Breast epithelium (tissue), 4 donors: ENCODE results near the gene ANKS3. TPM values are rescaled to one million over a fixed set of nuclear protein-coding genes. Genes with fewer than 3 reads are reported as not detected.
A peak's percentile ranks its signal among the peaks of the same experiment; 100 is the strongest.

ENCODE experiments used
- DNase-seq, 2 donors: peaks; one replicate each; pipeline ENCODE4 v3.0.0-alpha.2; 2019; ENCODE audit warnings: low spot score in 2 of 2
- H3K27ac ChIP-seq, 2 donors: fragments of 200-600 bp; sonication (generic) in 1 of 2; one replicate each; pipeline ENCODE4 v1.5.1; 2016 to 2019; ENCODE audit warnings: mild to moderate bottlenecking in 1 of 2
- H3K27me3 ChIP-seq, 2 donors: fragments of 200-600 bp; sonication (generic) in 1 of 2; one replicate each; pipeline versions ENCODE4 v1.5.1 to v1.6.0; 2017 to 2019; ENCODE audit warnings: control low read depth in 1 of 2, mild to moderate bottlenecking in 1 of 2
- H3K36me3 ChIP-seq: fragments of 200-600 bp; one replicate; pipeline ENCODE4 v1.5.1; 2019
- H3K4me1 ChIP-seq, 2 donors: fragments of 200-600 bp; sonication (generic); one replicate each; pipeline ENCODE4 v1.5.1; 2016 to 2019; ENCODE audit warnings: control low read depth in 1 of 2
- H3K4me3 ChIP-seq, 3 donors: fragments of 200-600 bp; sonication (generic); 1 replicate in 2 of 3; 2 replicates in 1 of 3; pipeline ENCODE4 v1.5.1; 2016 to 2019; ENCODE audit warnings: mild to moderate bottlenecking in 3 of 3, moderate library complexity in 2 of 3
- H3K9me3 ChIP-seq, 2 donors: fragments of 200-600 bp; sonication (generic) in 1 of 2; one replicate each; pipeline ENCODE4 v1.5.1; 2016 to 2019; ENCODE audit warnings: control low read depth in 1 of 2
- POLR2A ChIP-seq: fragments of 450-650 bp; IDR thresholded peaks from one replicate; pipeline ENCODE4 v1.6.1; 2016; ENCODE audit warnings: antibody characterized with exemption, mild to moderate bottlenecking, moderate library complexity
- POLR2AphosphoS5 ChIP-seq, 3 donors: sonication (generic); formaldehyde crosslinking; IDR thresholded peaks; one replicate each; pipeline ENCODE4 v1.6.1; 2017; ENCODE audit warnings: antibody characterized with exemption in 3 of 3
- intact Hi-C: fragments of 100-400 bp; cut with DNase I; formaldehyde crosslinking; loops from one replicate; pipeline ENCODE4 v1.15.1; 2023; ENCODE audit warnings: low total_unique reads
- total RNA-seq, 3 donors: library from RNA; depleted of rRNA; stranded (reverse); fragments of >200 nt; gene quantifications; one replicate each; pipeline ENCODE4 v1.1.0, GENCODE V29; 2016
- TF ChIP-seq, protein P1 (sequence below), 3 donors: fragments of 450-650 bp; IDR thresholded peaks; one replicate each; pipeline ENCODE4 v1.5.1; 2016 to 2017; ENCODE audit warnings: antibody characterized with exemption in 3 of 3, mild to moderate bottlenecking in 3 of 3, moderate library complexity in 3 of 3

The ANKS3 gene, protein sequence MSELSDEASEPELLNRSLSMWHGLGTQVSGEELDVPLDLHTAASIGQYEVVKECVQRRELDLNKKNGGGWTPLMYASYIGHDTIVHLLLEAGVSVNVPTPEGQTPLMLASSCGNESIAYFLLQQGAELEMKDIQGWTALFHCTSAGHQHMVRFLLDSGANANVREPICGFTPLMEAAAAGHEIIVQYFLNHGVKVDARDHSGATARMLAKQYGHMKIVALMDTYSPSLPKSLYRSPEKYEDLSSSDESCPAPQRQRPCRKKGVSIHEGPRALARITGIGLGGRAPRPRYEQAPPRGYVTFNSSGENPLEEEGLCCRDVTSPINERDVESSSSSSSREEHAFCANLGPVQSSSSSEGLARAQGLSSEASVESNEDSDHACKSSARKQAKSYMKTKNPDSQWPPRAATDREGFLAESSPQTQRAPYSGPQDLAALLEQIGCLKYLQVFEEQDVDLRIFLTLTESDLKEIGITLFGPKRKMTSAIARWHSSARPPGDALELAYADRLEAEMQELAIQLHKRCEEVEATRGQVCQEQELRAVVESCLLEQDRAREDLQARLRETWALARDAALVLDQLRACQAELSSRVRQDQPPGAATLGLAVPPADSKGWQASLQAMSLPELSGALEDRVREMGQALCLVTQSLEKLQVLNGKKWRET
- total RNA-seq = 10 to 100 TPM; 12.6 to 33.1 (median 23.6) TPM

DNA sequence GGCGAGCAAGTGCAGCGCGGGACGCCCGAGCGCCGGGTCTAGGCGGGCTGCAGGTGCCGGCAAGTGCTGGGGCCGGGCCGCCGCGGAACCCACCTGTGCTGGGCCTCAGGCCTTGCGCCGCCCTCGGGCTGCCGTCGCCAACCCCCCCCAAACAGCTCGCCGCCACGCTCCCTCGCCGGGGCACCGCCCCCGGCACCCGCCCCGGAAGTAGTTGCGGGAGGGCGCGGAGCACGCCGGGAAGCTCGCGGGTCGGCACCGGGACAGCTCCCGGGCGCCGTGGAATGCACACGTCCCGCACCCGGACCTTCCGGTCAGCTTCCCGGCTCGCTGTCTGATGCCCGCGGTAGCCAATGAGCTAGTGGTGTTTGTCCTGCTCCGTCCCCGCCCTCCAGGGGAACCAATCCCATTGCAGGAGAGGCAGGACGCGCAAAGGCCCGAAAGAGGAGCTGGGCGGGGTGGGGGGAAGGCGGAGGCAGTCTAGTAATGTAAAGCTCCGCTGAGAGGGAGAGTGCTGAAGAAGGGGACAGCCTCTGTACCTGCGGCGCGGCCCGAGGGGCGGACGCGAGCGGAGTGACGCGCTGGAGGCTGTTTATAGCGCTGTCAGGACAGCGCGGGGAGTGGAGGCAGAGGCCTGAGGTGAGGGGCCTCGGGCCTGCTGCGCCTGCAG, at the start of gene ANKS3, which contains the start of gene DNAAF8:
Gene ANKS3, minus strand, starts transcription at position 209 of the 667 bp plus-strand sequence. CDS start 4,122 bp downstream, outside the sequence.
Gene DNAAF8, plus strand, starts transcription at position 475 of the 667 bp plus-strand sequence. CDS start 1,978 bp downstream, outside the sequence.
- intact Hi-C loops = no loop called here
- DNase-seq = peak; percentile 93 to 96
- Histone ChIP-seq H3K4me3 (peak within 1 kb of the TSS; percentile 91 to 99 (median 98)), H3K9me3 (no peaks in the 10 kb centered on the region), H3K27me3 (no peaks in the 10 kb centered on the region), H3K36me3 (no peaks in the 10 kb centered on the region), H3K27ac (peak within 1 kb of the TSS; percentile 85 to 90), H3K4me1 (no peaks in the 10 kb centered on the region)
- TF ChIP-seq POLR2AphosphoS5 (IDR thresholded peaks at IDR 0.05) = peak in 2 of 3 donors; percentile 51 to 60
- TF ChIP-seq, protein P1, sequence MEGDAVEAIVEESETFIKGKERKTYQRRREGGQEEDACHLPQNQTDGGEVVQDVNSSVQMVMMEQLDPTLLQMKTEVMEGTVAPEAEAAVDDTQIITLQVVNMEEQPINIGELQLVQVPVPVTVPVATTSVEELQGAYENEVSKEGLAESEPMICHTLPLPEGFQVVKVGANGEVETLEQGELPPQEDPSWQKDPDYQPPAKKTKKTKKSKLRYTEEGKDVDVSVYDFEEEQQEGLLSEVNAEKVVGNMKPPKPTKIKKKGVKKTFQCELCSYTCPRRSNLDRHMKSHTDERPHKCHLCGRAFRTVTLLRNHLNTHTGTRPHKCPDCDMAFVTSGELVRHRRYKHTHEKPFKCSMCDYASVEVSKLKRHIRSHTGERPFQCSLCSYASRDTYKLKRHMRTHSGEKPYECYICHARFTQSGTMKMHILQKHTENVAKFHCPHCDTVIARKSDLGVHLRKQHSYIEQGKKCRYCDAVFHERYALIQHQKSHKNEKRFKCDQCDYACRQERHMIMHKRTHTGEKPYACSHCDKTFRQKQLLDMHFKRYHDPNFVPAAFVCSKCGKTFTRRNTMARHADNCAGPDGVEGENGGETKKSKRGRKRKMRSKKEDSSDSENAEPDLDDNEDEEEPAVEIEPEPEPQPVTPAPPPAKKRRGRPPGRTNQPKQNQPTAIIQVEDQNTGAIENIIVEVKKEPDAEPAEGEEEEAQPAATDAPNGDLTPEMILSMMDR (IDR thresholded peaks at IDR 0.05) = no peak

DNA sequence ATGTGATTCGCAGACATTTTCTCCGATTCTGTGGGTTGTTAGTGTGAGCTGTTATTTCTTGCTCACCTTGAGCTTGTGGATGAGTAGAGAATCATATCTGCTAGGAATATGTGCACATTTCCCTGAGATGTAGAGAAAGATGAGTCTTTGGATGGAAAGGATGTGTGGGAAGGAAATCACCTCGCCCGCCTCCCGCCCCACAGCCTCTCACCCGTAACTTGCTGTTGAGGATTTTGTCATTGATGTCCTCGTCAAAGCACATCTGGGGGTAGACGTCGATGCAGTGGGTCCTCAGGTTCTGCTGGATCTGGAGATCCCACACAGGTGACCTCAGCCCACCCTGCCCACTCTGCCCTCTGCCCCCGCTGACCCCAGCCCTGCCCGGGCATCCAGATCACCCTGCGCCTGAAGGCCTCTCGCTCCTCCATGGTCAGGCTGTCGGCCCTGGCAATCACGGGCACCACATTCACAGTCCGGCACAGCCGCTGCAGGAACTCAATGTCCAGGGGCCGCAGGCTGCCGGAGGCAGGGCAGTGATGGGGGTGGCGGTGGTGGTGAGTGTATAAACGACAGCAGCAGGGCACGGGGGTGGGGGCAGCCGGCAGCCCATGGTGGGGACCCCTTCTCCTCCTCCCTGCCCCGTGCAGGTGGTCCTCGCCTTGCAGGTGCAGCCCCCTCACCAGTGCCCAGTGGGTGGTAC, 49.3 kb upstream of the ANKS3 start:
- TF ChIP-seq POLR2AphosphoS5 (IDR thresholded peaks at IDR 0.05) = no peak
- no peak for TF ChIP-seq POLR2A
- TF ChIP-seq, protein P1 (IDR thresholded peaks at IDR 0.05) = no peak
- DNase-seq = no peak
- no peaks in the 10 kb centered on the region for H3K27me3 ChIP-seq
- no peaks in the 10 kb centered on the region for H3K36me3 ChIP-seq
- intact Hi-C loops = no loop called here
- no peak overlapping the region for H3K27ac ChIP-seq
- no peak overlapping the region for H3K4me3 ChIP-seq
- H3K9me3 ChIP-seq = no peaks in the 10 kb centered on the region
- H3K4me1 ChIP-seq = no peaks in the 10 kb centered on the region

DNA sequence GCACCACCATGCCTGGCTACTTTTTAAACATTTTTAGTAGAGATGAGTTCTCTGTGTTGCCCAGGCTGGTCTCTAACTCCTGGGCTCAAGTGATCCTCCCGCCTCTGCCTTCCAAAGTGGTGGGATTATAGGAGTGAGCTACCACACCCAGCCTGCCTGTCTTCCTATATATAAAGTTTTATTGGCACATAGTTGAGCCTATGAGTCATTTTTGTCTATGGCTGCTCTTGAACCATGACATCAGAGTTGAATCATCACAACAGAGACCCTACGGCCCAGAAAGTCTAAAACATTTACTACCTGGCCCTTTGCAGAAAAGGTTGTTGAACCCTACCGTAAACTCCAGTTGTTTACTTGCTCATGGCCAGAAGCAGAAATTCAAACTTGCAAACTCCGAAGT, 46.2 kb upstream of the ANKS3 start:
- DNase-seq = no peak
- Histone ChIP-seq H3K4me3 (no peak overlapping the region), H3K9me3 (no peaks in the 10 kb centered on the region), H3K27me3 (no peaks in the 10 kb centered on the region), H3K36me3 (no peaks in the 10 kb centered on the region), H3K4me1 (no peaks in the 10 kb centered on the region), H3K27ac (no peak overlapping the region)
- TF ChIP-seq, protein P1 (IDR thresholded peaks at IDR 0.05) = no peak
- TF ChIP-seq POLR2A (no peak), POLR2AphosphoS5 (IDR thresholded peaks at IDR 0.05) (no peak)
- intact Hi-C loops = no loop called here

DNA sequence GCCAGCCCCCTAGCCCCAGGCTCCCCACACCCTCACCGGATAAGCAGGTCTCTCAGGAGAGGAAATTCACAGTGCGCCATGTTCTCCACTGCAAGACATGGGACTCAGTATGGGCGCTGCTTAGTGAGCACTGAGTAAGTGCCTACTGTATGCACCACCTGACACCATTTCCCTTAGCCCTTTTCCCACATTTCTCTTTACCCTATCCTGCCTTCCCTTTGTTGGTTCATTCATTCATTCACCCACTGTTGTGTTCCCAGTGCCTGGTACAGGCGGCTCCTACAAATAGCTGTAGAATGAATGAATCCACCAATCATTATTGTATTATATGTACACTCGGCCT, 44.0 kb upstream of the ANKS3 start:
- no peaks in the 10 kb centered on the region for H3K36me3 ChIP-seq
- intact Hi-C loops = no loop called here
- H3K27me3 ChIP-seq = no peaks in the 10 kb centered on the region
- TF ChIP-seq POLR2A = no peak
- TF ChIP-seq POLR2AphosphoS5 (IDR thresholded peaks at IDR 0.05) = no peak
- TF ChIP-seq, protein P1 (IDR thresholded peaks at IDR 0.05) = no peak
- no peak overlapping the region for H3K27ac ChIP-seq
- no peak overlapping the region for H3K4me3 ChIP-seq
- no peak for DNase-seq
- no peaks in the 10 kb centered on the region for H3K4me1 ChIP-seq
- H3K9me3 ChIP-seq = no peaks in the 10 kb centered on the region
